Esophagus muscularis mucosa (tissue), 2 donors: ENCODE data around the gene SCLT1.

Experiments
- POLR2A ChIP-seq: fragments of 450-650 bp; IDR thresholded peaks from one replicate; pipeline ENCODE4 v1.6.1; 2017; ENCODE audit warnings: antibody characterized with exemption, moderate library complexity, mild to moderate bottlenecking, low read depth
- POLR2AphosphoS5 ChIP-seq, 2 donors: sonication (generic); formaldehyde crosslinking; IDR thresholded peaks; one replicate each; pipeline ENCODE4 v1.6.1; 2017; ENCODE audit warnings: antibody characterized with exemption in 2 of 2

DNA sequence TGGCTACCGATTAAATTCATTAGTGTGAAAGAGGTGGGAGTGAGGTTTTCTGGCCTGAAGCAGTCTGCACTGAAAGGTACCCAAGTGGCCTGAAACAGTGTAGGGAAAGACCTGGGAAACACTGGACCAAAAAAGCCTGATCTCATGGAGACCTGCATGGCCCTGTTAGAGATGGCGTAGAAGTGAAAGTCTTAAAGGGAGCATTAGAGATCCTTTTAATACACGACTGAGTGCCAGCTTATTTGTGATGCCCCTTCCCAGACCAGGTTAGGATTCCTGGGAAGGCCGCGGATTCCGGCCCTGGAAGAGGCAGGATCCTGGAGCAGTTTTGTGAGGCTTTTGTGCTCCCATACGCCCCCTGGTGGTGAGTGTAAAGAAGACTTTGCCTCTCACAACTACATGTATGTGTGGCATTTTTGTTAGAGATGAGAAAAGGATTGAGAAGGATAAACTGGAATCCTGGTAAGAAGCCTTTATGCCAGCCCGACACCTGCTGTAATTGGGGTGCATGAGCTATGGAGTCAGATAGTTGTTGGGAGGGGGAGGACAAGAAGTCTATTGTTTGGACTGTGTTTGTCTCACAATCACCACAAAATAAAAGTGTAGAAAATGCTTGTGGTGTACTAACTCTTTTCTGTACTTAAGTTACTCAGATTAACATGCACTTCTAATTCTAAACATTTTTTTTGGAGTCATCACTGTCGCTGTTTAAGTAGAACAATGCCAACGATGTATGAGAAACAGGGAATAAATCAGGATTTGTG, 229.8 kb downstream of the SCLT1 start:
- TF ChIP-seq POLR2A (no peak), POLR2AphosphoS5 (IDR thresholded peaks at IDR 0.05) (no peak)
